ENCODE results near the gene ERVFRD-1.

The ERVFRD-1 gene

DNA sequence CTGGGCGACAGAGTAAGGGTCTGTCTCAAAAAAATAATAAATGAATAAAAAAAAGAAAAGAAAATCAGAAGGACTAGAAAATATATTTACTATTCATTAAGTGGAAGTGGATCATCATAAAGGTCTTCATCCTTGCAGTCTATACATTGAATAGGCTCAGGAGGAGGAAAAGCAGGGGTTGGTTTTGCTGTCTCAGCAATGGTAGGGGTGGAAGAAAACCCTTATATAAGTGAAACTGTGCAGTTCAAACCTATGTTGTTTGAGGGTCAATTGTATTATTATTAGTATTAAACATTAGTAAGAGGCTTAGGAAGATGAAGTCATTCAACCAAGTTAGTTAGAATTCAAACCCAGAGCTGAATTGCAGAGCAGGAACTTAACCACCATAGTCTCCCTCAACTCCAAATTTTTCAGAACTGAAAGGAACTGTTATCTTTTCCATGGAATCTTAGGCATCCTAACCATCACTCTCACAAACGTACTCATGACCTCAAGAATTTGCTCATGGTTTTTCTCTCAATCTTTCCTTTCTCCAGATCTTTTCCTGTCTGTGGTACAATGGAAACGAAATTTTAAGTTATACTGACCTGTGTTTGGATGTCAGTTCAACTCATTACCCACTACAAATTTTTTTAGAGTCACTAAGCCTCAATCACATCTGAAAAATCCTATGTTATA, 25.6 kb downstream of the ERVFRD-1 start:
- H3K9ac ChIP-seq = no peak overlapping the region
- no peak overlapping the region for H3K4me2 ChIP-seq (ENCODE audit: low read length)
- no peaks in the 10 kb centered on the region for H3K79me2 ChIP-seq
- no peak overlapping the region for H3K27ac ChIP-seq
- H3K4me3 ChIP-seq (ENCODE audit: low read depth, low read length) = no peak overlapping the region
- H2AFZ ChIP-seq = no peak overlapping the region
- TF ChIP-seq, protein P1, sequence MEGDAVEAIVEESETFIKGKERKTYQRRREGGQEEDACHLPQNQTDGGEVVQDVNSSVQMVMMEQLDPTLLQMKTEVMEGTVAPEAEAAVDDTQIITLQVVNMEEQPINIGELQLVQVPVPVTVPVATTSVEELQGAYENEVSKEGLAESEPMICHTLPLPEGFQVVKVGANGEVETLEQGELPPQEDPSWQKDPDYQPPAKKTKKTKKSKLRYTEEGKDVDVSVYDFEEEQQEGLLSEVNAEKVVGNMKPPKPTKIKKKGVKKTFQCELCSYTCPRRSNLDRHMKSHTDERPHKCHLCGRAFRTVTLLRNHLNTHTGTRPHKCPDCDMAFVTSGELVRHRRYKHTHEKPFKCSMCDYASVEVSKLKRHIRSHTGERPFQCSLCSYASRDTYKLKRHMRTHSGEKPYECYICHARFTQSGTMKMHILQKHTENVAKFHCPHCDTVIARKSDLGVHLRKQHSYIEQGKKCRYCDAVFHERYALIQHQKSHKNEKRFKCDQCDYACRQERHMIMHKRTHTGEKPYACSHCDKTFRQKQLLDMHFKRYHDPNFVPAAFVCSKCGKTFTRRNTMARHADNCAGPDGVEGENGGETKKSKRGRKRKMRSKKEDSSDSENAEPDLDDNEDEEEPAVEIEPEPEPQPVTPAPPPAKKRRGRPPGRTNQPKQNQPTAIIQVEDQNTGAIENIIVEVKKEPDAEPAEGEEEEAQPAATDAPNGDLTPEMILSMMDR (IDR thresholded peaks at IDR 0.05) = no peak
- no peaks in the 10 kb centered on the region for H3K36me3 ChIP-seq (ENCODE audit: control insufficient read depth, insufficient read depth, low read length)
- no peaks in the 10 kb centered on the region for H3K27me3 ChIP-seq (ENCODE audit: control insufficient read depth, insufficient read depth, low read length)
- no peaks in the 10 kb centered on the region for H3K4me1 ChIP-seq
- H3K9me3 ChIP-seq (ENCODE audit: control insufficient read depth, low read length) = no peaks in the 10 kb centered on the region

DNA sequence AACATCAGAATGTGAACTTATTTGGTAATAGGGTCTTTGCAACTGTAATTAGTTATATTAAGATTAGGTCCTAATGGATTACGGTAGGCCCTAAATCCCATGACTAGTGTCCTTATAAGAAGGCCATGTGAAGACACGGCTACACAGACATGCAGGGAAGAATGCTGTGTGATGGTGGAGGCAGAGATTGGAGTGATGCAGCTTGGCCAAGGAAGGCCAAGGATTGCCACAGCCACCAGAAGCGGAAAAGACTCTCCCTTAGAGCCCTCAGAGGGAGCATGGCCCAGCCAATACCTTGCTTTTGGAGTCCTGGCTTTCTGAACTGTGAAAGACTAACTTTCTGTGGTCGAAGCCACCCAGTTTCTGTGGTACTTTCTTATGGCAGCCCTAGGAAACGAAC, 27.6 kb downstream of the ERVFRD-1 start:
- TF ChIP-seq, protein P1 (IDR thresholded peaks at IDR 0.05) = no peak
- Histone ChIP-seq H3K79me2 (no peaks in the 10 kb centered on the region), H3K27me3 (ENCODE audit: control insufficient read depth, insufficient read depth, low read length) (no peaks in the 10 kb centered on the region), H3K9me3 (ENCODE audit: control insufficient read depth, low read length) (no peaks in the 10 kb centered on the region), H3K36me3 (ENCODE audit: control insufficient read depth, insufficient read depth, low read length) (no peaks in the 10 kb centered on the region), H3K27ac (no peak overlapping the region), H3K9ac (no peak overlapping the region), H3K4me2 (ENCODE audit: low read length) (no peak overlapping the region), H3K4me3 (ENCODE audit: low read depth, low read length) (no peak overlapping the region), H2AFZ (no peak overlapping the region), H3K4me1 (no peaks in the 10 kb centered on the region)

DNA sequence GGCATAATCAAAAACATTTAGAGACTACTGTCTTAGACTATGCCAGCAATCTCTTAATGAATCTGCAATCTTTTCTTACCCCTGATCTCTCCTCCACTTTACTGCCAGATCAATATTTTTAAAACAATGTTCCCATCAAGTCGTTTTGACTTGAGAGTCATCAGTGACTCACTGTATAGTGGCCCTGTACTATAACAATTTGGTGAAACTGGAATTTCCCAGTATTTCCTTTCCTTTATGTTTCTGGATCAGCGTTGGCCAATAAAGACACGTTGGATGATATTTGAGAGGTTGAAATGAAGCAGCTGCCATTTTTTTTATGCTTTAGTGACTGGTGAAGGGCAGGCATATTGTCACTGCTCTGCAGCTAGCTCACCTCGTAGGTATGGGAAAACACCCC, 28.0 kb downstream of the ERVFRD-1 start:
- H3K9ac ChIP-seq = no peak overlapping the region
- H3K79me2 ChIP-seq = no peaks in the 10 kb centered on the region
- H3K27me3 ChIP-seq (ENCODE audit: control insufficient read depth, insufficient read depth, low read length) = no peaks in the 10 kb centered on the region
- H3K9me3 ChIP-seq (ENCODE audit: control insufficient read depth, low read length) = no peaks in the 10 kb centered on the region
- TF ChIP-seq, protein P1 (IDR thresholded peaks at IDR 0.05) = no peak
- H3K4me1 ChIP-seq = no peaks in the 10 kb centered on the region
- H3K4me3 ChIP-seq (ENCODE audit: low read depth, low read length) = no peak overlapping the region
- H3K36me3 ChIP-seq (ENCODE audit: control insufficient read depth, insufficient read depth, low read length) = no peaks in the 10 kb centered on the region
- H2AFZ ChIP-seq = no peak overlapping the region
- H3K27ac ChIP-seq = no peak overlapping the region
- H3K4me2 ChIP-seq (ENCODE audit: low read length) = no peak overlapping the region

DNA sequence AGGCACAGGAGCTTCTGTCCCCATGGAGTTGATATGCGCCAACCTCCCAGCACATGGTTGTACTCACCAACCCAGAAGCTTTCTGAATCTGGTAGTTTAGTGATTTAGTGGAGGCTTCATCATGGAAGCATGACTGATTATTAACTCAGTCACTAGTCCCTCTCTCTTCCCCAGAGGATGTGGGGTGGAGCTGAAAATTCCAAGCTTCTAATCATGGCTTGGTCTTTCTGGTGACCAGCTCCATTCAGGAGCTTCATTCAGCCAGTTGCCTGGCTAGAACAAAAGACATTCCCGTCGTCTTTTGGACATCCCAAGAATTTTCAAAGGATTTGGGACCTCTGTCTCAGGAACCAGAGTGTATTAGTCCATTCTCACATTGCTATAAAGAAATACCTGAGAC, 31.2 kb downstream of the ERVFRD-1 start:
- Histone ChIP-seq H3K27me3 (ENCODE audit: control insufficient read depth, insufficient read depth, low read length) (no peaks in the 10 kb centered on the region), H3K4me2 (ENCODE audit: low read length) (no peak overlapping the region), H3K4me3 (ENCODE audit: low read depth, low read length) (no peak overlapping the region), H3K27ac (no peak overlapping the region), H3K36me3 (ENCODE audit: control insufficient read depth, insufficient read depth, low read length) (no peaks in the 10 kb centered on the region), H3K9me3 (ENCODE audit: control insufficient read depth, low read length) (no peaks in the 10 kb centered on the region), H3K4me1 (no peaks in the 10 kb centered on the region), H2AFZ (no peak overlapping the region), H3K79me2 (no peaks in the 10 kb centered on the region), H3K9ac (no peak overlapping the region)
- TF ChIP-seq, protein P1 (IDR thresholded peaks at IDR 0.05) = no peak

DNA sequence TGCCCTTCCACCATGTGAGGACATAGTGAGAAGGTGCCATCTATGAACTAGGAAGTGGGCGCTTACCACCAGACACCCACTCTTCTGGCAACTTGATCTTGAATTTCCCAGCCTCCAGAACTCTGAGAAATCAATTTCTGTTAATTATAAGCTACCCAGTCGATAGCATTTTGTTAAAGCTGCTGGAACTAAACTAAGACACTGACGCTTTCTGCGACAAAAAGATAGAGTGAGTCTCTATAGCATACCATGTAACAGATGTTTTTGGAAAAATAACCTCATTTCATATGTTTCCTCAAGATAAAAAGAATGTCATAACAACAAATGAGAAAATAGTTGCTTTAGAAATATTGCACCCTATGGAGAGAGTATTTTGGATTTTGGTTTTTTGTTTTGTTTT, 33.3 kb downstream of the ERVFRD-1 start:
- H3K27ac ChIP-seq = no peak overlapping the region
- no peak overlapping the region for H3K4me2 ChIP-seq (ENCODE audit: low read length)
- TF ChIP-seq, protein P1 (IDR thresholded peaks at IDR 0.05) = no peak
- no peak overlapping the region for H2AFZ ChIP-seq
- no peaks in the 10 kb centered on the region for H3K9me3 ChIP-seq (ENCODE audit: control insufficient read depth, low read length)
- no peaks in the 10 kb centered on the region for H3K27me3 ChIP-seq (ENCODE audit: control insufficient read depth, insufficient read depth, low read length)
- no peak overlapping the region for H3K9ac ChIP-seq
- H3K79me2 ChIP-seq = no peaks in the 10 kb centered on the region
- no peaks in the 10 kb centered on the region for H3K4me1 ChIP-seq
- no peak overlapping the region for H3K4me3 ChIP-seq (ENCODE audit: low read depth, low read length)
- no peaks in the 10 kb centered on the region for H3K36me3 ChIP-seq (ENCODE audit: control insufficient read depth, insufficient read depth, low read length)

Measured in parathyroid adenoma (tissue), 2 donors.